ENCODE data around the gene RAB12. TPM values are rescaled to one million over a fixed set of nuclear protein-coding genes. Genes with fewer than 3 reads are reported as not detected.

Gene RAB12
- total and polyA plus RNA-seq, 2 of the 8 experiments (the other 6 are each of a cell fraction or from before 2014, with no cell fraction given) = 19.7 to 45.9 TPM

- TF ChIP-seq ATF3 (IDR thresholded peaks at IDR 0.05; ENCODE audit: insufficient read depth, low read depth, low read length) (no peak), SP1 (IDR thresholded peaks at IDR 0.05; ENCODE audit: low read depth, low read length) (no peak), SP2 (IDR thresholded peaks at IDR 0.05; ENCODE audit: low read length) (no peak), NRF1 (IDR thresholded peaks at IDR 0.05; ENCODE audit: low read depth, low read length) (no peak)
Observed at GRCh38 chr18:8639762-8640161, 30.5 kb downstream of the RAB12 start (continued).
